Stimulated activated naive CD8-positive, alpha-beta T cell treated with anti-CD3 and anti-CD28 coated beads, Interleukin-15, Interleukin-2, amounts not matched to agents 100 ng/mL and 50 ng/mL, for 24 hours (primary cell): ENCODE measurements around the gene HCN2.
A peak's percentile ranks its signal among the peaks of the same experiment; 100 is the strongest.

Experiments used
- H3K27ac Mint-ChIP-seq: one replicate; pipeline ENCODE4 v1.8.0; 2021; ENCODE audit warnings: mild to moderate bottlenecking, mixed read lengths
- H3K27me3 Mint-ChIP-seq: one replicate; pipeline ENCODE4 v1.8.0; 2021; ENCODE audit warnings: mixed read lengths
- H3K36me3 Mint-ChIP-seq: one replicate; pipeline ENCODE4 v1.8.0; 2021; ENCODE audit warnings: low read depth, mixed read lengths
- H3K4me1 Mint-ChIP-seq: one replicate; pipeline ENCODE4 v1.8.0; 2021; ENCODE audit warnings: low read depth, mixed read lengths
- H3K4me3 Mint-ChIP-seq: one replicate; pipeline ENCODE4 v1.8.0; 2021; ENCODE audit warnings: mild to moderate bottlenecking, mixed read lengths
- H3K9me3 Mint-ChIP-seq: one replicate; pipeline ENCODE4 v1.8.0; 2021; ENCODE audit warnings: mixed read lengths

The HCN2 gene

GRCh38 chr19:560121-560520, 29.6 kb upstream of the HCN2 start:
- no peak overlapping the region for H3K27ac Mint-ChIP-seq
- no peaks in the 10 kb centered on the region for H3K9me3 Mint-ChIP-seq
- H3K36me3 Mint-ChIP-seq, result no peaks in the 10 kb centered on the region
- H3K4me1 Mint-ChIP-seq, result no peaks in the 10 kb centered on the region
- no peak overlapping the region for H3K4me3 Mint-ChIP-seq
- H3K27me3 Mint-ChIP-seq, result no peaks in the 10 kb centered on the region

GRCh38 chr19:566403-566802, 23.3 kb upstream of the HCN2 start:
- Mint-ChIP-seq H3K9me3 (no peaks in the 10 kb centered on the region), H3K36me3 (no peaks in the 10 kb centered on the region), H3K27ac (no peak overlapping the region), H3K4me1 (peaks cover 12% of the 10 kb centered on the region), H3K27me3 (no peaks in the 10 kb centered on the region), H3K4me3 (no peak overlapping the region)

GRCh38 chr19:566844-567243, 22.8 kb upstream of the HCN2 start:
- H3K9me3 Mint-ChIP-seq, result no peaks in the 10 kb centered on the region
- no peaks in the 10 kb centered on the region for H3K36me3 Mint-ChIP-seq
- H3K4me3 Mint-ChIP-seq, result no peak overlapping the region
- H3K4me1 Mint-ChIP-seq, result peaks cover 16% of the 10 kb centered on the region
- H3K27ac Mint-ChIP-seq, result no peak overlapping the region
- no peaks in the 10 kb centered on the region for H3K27me3 Mint-ChIP-seq

DNA sequence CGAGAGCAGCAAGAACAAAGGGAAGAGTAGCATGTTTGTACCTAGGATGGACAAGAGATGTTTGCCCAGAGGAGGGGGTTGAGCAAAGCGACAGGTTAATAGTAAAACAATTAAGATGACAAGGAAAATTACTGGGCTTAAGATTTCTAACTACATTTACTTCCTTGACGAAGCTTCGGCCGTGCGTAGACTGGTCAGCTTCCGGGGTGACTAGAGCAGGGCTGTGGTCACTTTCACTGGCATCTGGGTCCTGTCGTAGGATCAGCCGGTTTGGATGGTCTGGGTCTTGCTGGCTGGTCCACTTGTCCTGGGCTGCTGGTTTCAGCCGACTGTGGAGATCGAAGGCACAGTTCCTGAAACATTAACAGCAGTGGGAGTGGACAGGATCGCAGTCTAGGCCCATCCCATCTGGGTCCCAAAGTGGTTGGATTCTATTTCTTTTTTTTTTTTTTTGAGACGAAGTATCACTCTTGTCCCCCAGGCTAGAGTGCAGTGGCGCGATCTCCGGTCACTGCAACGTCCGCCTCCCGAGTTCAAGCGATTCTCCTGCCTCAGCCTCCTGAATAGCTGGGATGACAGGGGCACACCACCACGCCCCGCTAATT, 22.3 kb upstream of the HCN2 start:
- no peaks in the 10 kb centered on the region for H3K9me3 Mint-ChIP-seq
- no peaks in the 10 kb centered on the region for H3K27me3 Mint-ChIP-seq
- no peak overlapping the region for H3K4me3 Mint-ChIP-seq
- H3K4me1 Mint-ChIP-seq, result peaks cover 20% of the 10 kb centered on the region
- H3K36me3 Mint-ChIP-seq, result no peaks in the 10 kb centered on the region
- H3K27ac Mint-ChIP-seq, result no peak overlapping the region

DNA sequence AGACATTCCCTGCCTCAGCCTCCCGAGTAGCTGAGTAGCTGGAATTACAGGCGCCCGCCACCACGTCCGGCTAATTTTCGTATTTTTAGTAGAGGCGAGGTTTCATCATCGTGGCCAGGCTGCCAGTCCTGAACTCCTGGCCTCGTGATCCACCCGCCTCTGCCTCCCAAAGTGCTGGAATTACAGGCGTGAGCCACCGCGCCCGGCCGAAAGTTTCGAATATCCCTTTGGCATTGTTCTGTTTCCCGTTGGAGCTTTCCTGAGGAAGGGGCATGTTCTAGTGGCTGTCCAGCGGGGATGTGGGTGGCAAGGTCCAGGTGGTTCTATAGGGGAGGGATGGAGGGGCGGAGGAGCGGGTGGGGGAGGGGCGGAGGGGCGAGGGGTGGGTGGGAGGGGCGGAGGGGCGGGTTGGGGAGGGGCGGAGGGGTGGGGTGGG, 19.4 kb upstream of the HCN2 start:
- Mint-ChIP-seq H3K4me3 (peak overlapping the region; percentile 80), H3K4me1 (peaks cover 39% of the 10 kb centered on the region), H3K36me3 (peaks cover 6% of the 10 kb centered on the region), H3K9me3 (no peaks in the 10 kb centered on the region), H3K27ac (peak overlapping the region; percentile 63), H3K27me3 (no peaks in the 10 kb centered on the region)

DNA sequence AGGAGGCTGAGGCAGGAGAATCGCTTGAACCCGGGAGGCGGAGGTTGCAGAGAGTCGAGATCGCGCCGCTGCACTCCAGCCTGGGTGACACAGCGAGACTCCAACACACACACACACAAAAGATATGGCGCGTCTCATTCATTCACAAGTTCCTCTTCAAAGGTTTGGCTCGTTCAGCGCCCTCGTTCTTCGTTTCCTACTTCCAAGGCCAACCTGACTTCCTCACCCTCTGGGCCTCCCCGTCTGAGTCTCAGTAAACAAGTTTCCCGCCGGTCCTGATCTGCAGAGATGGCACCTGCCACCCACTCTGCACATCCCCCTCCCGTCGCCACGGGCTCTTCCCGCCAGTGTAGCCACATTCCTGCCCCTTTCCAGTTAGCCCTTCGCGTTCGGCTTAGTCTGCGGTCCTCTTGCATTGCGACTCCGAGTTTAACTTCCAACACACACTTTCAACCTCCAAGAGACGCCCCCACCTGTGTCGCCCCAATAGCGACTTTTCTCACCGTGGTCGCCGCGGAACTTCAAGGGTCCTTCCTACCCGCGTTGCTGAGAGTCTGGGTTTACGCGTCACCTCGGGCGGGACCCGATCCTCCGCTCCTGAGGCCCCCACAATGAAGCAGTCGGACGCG, 18.6 kb upstream of the HCN2 start:
- peaks cover 6% of the 10 kb centered on the region for H3K36me3 Mint-ChIP-seq
- no peaks in the 10 kb centered on the region for H3K27me3 Mint-ChIP-seq
- H3K27ac Mint-ChIP-seq, result peak overlapping the region; percentile 92
- no peaks in the 10 kb centered on the region for H3K9me3 Mint-ChIP-seq
- peak overlapping the region; percentile 86 for H3K4me3 Mint-ChIP-seq
- H3K4me1 Mint-ChIP-seq, result peaks cover 39% of the 10 kb centered on the region

DNA sequence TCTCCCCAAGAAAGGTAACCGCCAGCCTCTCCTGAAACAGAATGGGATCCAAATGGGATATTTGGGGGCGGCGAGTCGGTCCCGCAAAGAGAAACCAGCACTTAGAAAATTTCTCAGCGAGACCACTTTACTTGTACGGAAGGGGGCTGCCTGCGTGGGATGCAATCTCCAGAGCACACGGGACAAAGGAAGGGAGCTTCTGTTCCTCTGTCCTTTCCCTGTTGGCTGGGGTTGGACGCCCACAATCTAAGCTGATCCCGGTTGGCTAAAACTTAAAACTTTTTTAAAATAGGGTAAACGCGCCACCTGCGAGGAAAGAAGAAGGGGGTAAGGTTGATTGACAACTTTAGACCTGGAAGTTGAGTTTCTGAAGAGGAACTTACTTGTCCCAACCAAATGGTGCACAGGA, 18.1 kb upstream of the HCN2 start:
- peak overlapping the region; percentile 86 for H3K4me3 Mint-ChIP-seq
- H3K9me3 Mint-ChIP-seq, result no peaks in the 10 kb centered on the region
- no peaks in the 10 kb centered on the region for H3K27me3 Mint-ChIP-seq
- H3K4me1 Mint-ChIP-seq, result peaks cover 40% of the 10 kb centered on the region
- H3K36me3 Mint-ChIP-seq, result peaks cover 6% of the 10 kb centered on the region
- peak overlapping the region; percentile 92 for H3K27ac Mint-ChIP-seq

DNA sequence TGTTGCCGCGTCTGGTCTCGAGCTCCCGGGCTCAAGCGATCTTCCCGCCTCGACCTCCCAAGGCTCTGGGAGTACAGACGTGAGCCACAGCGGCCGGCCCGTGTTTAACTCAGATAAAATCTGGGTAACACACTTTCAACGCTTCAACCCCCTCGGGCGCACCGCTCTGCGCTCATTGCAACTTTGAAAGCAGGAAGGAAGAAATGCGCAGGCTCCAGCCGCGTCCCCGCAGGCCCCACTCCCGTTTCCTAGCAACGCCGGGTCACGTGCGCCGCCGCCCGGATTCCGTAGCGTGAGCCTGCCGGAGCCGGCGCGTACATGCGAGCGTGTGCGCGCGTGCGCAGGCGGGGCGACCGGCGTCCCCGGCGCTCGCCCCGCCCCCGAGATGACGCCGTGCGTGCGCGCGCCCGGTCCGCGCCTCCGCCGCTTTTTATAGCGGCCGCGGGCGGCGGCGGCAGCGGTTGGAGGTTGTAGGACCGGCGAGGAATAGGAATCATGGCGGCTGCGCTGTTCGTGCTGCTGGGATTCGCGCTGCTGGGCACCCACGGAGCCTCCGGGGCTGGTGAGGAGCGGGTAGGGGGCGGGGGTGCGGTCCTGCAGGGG, 17.4 kb upstream of the HCN2 start, which contains the start of gene BSG:
BSG (plus strand) TSS at position 457 of the 603 bp plus-strand sequence; CDS start at position 496, 39 bp downstream.
- Mint-ChIP-seq H3K4me1 (peaks cover 45% of the 10 kb centered on the region), H3K9me3 (no peaks in the 10 kb centered on the region), H3K36me3 (peaks cover 10% of the 10 kb centered on the region), H3K4me3 (peak within 1 kb of the TSS; percentile 88), H3K27me3 (no peaks in the 10 kb centered on the region), H3K27ac (peak within 1 kb of the TSS; percentile 98)

DNA sequence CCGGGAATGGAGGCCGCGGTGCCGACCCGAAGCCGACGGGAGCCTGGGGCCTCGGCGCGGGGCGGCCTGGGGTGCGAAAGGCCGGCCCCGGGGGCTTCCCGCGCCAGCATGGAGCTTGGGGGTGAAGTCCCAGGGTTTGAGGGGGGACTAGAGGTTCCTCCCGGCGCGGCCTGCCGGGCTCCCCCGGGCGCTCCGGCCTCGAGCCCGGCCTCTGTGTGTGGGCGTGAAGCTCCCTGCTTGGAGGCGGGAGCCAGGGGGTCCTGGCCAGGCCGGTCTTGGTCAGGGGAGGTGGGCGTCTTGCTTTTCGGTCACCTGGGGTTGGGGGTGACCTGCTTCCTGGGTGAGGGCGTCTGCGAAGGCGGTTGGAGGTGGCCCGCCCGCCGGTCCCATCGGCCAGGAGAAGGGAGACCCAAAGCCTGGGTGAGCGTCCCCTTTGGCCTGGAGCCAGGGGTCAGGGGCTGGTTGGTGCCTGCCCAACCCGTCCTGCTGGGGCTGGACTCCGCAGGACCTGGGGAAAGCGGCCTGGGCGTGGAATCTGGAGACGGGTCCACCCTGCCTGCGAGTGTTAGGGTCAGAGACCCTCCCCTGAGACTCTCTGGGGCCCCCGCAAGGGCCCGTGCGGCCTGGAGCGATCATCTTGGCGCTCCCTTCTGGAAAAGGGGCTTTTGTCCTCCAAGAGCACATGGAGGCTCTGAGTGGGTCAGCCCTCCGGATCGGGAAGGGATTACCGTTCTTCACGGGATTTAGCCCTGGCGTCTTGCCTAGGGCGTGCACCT, 16.8 kb upstream of the HCN2 start:
- no peaks in the 10 kb centered on the region for H3K27me3 Mint-ChIP-seq
- peak overlapping the region; percentile 79 for H3K27ac Mint-ChIP-seq
- peaks cover 47% of the 10 kb centered on the region for H3K4me1 Mint-ChIP-seq
- peak overlapping the region; percentile 88 for H3K4me3 Mint-ChIP-seq
- peaks cover 10% of the 10 kb centered on the region for H3K36me3 Mint-ChIP-seq
- H3K9me3 Mint-ChIP-seq, result no peaks in the 10 kb centered on the region

DNA sequence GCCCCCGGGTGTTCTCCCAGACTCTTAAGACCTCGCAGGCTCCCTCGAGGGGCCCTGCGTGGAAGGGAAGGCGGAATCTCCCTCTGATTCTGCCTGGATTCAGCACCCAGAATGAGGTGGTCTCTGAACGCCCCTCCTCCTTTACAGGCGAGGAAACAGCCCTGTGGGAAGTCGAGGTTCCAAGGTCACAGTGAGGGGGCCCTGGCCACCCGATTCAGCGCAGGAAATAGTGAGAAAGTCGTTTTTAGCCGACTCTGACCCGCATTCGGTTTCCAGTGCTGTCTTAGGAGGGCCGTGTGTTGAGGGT, 16.2 kb upstream of the HCN2 start:
- Mint-ChIP-seq H3K9me3 (no peaks in the 10 kb centered on the region), H3K27me3 (no peaks in the 10 kb centered on the region), H3K36me3 (peaks cover 10% of the 10 kb centered on the region), H3K4me3 (peak overlapping the region; percentile 88), H3K27ac (peak overlapping the region; percentile 55), H3K4me1 (peaks cover 47% of the 10 kb centered on the region)

DNA sequence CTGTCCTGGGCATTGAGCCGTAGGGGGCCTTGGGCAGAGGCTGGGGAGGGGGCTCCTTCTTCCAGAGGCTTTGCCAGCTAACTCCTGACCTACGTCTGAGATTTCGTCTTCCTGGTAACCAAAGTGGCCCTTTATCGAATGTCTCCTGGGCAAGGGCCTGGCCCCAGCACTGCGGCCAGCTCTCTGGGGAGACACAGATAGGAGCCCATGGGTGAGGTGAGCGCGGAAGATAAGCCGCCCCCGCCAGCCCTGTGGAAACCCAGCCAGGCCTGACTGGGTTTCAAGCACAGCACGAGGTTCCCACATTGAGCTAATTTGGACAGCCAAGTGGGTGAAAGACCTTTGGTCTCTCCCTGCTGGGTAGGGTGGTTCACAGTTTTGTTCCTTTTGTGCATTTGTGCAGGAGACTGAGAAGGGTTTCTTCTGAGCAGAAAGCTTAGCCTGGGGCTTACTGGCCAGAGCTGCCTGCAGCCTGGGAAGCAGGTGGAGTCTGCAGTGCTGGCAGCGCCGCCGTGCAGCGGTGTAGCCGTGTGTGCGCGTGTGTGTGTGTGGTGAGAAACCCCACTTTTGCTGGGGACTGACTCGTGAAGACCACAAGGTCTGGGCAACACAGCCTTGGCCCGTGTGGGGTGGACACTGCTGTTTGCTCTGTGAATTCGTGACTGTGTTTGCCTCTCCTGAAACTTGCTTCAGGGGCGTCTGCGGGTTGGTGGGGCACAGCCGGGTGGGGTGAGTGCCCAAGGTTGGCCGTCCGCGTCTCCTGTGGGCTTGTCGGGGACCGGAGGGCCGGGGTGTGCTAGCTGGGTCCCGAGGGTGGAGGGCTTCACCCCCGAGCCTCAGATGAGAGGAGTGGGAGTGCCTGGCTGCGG, 14.8 kb upstream of the HCN2 start:
- H3K9me3 Mint-ChIP-seq, result no peaks in the 10 kb centered on the region
- peak overlapping the region; percentile 52 for H3K27ac Mint-ChIP-seq

DNA sequence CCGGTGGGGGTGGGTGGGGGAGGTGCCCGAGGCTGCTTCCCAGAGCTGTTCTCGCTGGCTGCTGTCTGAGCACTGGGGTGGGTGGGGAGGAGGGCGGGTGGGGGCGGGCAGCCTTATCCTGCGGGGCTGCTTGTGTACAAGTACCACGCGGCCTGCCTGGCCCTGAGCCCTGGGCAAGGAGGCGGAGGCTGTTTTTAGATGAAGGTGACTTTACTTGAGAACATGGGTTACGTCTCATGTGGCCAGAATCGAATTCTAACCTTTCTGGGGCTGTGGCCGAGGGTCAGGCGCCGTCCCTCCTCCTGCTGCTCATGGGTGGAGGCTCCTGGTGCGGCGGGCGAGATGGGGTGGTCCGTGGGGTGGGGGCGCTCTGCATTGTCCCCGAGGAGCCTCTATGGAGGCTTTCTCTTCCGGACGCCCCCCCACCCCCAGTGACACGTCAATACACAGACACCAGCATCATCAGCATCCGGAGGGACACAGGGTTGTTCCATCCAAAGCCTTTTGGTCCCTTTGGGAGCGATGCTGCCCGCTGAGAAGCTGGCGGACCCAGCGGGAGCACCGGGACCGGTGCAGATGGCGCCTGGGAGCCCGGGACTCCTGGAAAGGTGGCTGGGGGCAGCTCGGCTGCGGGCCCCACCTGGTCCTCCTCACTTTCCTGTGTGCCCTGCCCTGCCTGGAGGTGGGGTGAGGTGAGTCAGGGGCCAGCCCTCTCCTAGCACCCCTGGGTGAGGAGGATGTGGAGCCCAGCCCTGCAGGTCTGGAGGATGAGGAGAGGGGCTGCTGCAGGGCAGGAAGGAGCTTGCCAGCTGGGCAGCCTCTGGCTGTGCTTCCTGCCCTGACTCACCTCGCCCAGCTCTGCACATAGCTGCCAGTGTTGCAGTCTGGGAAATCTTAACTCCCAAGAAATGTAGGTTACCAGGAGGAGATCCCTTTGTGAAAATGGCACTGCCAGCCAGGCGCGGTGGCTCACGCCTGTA, 13.9 kb upstream of the HCN2 start:
- peak overlapping the region; percentile 36 for H3K27ac Mint-ChIP-seq
- H3K36me3 Mint-ChIP-seq, result peaks cover 10% of the 10 kb centered on the region
- H3K4me3 Mint-ChIP-seq, result no peak overlapping the region
- H3K9me3 Mint-ChIP-seq, result no peaks in the 10 kb centered on the region
- H3K27me3 Mint-ChIP-seq, result no peaks in the 10 kb centered on the region
- H3K4me1 Mint-ChIP-seq, result peaks cover 40% of the 10 kb centered on the region

More for the DNA sequence above, 14.8 kb upstream of the HCN2 start:
- Mint-ChIP-seq H3K27me3 (no peaks in the 10 kb centered on the region), H3K36me3 (peaks cover 10% of the 10 kb centered on the region), H3K4me3 (peak overlapping the region; percentile 61), H3K4me1 (peaks cover 43% of the 10 kb centered on the region)

GRCh38 chr19:576768-577438, 12.8 kb upstream of the HCN2 start:
- H3K4me1 Mint-ChIP-seq, result peaks cover 30% of the 10 kb centered on the region
- no peaks in the 10 kb centered on the region for H3K27me3 Mint-ChIP-seq
- H3K9me3 Mint-ChIP-seq, result no peaks in the 10 kb centered on the region
- H3K27ac Mint-ChIP-seq, result no peak overlapping the region
- peaks cover 10% of the 10 kb centered on the region for H3K36me3 Mint-ChIP-seq
- no peak overlapping the region for H3K4me3 Mint-ChIP-seq
